ENCODE data around the gene GHSR.

Gene GHSR

DNA sequence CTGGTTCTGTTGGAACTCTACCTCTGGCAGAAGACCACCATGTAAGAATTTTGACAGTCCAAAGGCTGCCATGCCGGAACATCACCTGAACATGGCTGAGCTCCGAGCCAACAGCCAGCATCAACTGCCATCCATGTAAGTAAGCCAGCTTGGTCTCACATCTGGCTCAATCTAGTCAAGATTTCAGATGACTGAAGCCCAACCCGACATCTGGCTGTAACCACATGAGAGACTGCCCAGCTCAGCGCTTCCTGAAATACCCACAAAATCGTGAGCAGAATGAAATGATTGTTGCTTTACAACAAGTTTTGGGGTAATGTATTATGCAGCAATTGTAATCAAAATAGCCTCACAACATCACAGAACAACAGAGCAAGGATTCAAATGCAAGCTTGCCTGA is 32.9 kb downstream of the GHSR start:
- DNase-seq, result no peak

DNA sequence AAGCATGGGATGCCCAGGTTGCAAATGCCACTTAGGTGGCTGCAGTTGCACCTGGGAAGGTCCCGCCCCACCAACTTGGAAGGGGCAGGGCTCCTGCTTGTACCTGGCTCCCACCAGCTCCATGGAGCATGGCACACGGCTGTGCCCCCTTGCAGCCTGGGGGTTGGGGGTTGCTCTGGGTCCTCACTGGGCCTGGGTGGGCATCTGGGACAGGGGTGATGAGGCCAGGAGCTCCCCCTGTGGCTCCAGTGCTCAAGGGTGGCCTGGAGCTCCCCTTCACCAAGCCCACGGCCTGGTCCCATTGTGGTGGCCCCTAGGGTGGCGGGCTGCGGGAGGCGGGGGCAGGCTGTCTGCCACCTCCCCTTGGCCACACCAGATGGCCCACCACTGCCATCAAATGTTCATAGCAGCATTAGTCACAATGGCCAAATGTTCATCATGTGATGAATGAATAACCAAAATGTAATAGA is 36.7 kb downstream of the GHSR start:
- no peak for DNase-seq

DNA sequence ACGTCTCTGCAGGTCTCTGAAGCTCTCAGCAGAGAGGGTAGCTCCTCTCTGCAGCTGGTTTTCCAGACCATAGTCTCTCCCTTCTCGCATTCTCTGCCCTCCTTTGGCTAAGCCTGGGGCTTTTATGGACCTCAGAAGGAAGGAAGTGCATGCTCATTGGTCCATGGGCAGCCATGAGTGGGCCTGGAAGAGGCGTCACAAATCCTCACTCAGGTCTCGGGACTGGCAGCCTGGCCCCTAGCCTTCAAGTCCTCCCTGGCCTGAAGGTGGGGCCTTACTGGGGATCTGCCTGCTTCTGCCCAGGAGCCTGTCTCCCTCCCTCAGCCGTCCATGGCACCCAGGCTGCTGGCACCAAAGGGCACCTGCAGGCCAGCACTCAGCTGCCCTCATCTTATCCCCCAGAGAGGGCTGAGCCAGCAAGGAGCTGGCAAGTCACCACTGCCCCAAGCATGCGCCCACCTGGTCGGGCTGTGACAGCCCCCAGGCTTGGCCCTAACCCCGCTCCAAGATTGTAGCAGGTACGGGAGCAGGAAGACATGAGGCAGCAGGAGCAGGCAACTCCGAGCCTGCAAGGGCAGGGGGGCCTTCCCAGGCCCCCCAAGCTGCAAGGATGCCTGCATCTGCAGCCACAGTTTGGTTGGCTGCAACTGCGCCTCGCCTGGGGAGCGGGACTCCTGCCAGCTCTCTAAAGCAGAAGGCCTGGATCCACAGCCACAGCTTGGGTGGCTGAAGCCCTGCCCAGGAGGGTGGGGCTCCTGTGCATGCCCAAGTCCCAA is 37.4 kb downstream of the GHSR start:
- DNase-seq, result no peak

GRCh38 chr3:172407872-172408271 is 40.4 kb downstream of the GHSR start:
- DNase-seq, result no peak

- no peak for DNase-seq
Measured at GRCh38 chr3:172405914-172406313, 42.3 kb downstream of the GHSR start.

GRCh38 chr3:172404237-172404962 is 43.9 kb downstream of the GHSR start:
- DNase-seq, result no peak

GRCh38 chr3:172402892-172403643 is 45.2 kb downstream of the GHSR start:
- no peak for DNase-seq

DNA sequence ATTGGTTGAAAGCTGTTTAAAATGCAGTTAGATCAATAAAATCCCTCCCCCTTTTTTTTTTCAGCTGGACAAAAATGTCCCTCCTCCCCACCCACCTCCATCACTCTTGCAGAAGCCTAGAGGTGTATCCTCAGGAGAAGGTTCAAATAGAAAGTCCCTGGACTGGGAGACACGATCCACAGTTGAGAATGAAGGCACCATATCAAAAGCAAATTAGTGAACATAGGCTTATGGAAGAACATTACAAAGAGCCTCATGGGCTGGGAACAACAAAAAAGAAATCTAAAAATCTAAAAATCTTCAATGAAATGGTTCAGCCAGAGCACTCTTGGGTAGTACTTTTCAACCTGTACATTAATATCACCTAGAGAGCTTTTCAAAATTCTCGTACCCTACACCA is 46.2 kb downstream of the GHSR start:
- no peak for DNase-seq

DNA sequence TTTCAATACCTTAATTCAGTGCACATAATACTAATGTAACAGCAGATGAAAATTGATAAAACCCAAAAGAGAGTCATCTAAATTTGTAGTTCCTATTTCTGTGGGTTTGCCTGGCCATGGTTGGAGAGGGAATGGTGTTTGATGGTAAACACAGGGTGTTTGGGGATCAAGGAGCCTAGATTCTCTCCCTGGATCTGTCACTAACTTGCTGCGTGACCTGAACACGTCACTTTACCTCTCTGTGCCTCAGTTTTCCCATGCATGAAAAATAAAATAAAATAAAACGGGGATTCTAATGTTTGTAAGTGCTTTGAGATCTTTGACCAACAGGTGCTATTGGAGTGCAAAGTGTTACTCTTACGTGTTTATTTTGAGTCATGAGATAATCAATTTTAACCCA is 49.8 kb downstream of the GHSR start:
- DNase-seq, result no peak

GRCh38 chr3:172397716-172398405 is 50.4 kb downstream of the GHSR start:
- no peak for DNase-seq

- DNase-seq, result no peak
Measured at GRCh38 chr3:172396400-172396799, 51.9 kb downstream of the GHSR start.

GRCh38 chr3:172394692-172395091 is 53.6 kb downstream of the GHSR start:
- DNase-seq, result no peak

Measured in CD4-positive, alpha-beta T cell treated with Interleukin-1 beta for 1 hour (primary cell).